ENCODE measurements around the gene ANKS1A.

Gene ANKS1A

GRCh38 chr6:35076997-35077712 lies 188.1 kb downstream of the ANKS1A start:
- FAIRE-seq = no peak

DNA sequence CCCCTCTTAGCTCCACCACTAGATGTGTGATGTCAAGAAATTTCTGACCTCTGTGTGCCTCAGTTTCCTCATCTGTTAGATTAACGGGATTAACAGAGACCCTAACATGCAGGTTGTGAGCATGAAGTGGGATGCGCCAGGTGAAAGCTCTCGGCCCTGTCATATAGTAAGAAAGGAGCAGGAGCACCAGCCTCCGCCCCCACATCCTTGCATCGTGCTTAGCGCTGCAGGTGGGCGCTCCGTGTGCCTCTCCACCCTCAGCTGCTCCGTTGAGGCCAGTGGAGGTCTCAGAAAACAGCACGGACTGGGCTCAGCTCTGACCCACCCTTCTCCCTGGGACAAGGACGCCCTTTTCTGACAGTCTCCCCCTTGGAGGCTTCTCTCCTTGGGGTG lies 188.7 kb downstream of the ANKS1A start:
- no peak for FAIRE-seq

DNA sequence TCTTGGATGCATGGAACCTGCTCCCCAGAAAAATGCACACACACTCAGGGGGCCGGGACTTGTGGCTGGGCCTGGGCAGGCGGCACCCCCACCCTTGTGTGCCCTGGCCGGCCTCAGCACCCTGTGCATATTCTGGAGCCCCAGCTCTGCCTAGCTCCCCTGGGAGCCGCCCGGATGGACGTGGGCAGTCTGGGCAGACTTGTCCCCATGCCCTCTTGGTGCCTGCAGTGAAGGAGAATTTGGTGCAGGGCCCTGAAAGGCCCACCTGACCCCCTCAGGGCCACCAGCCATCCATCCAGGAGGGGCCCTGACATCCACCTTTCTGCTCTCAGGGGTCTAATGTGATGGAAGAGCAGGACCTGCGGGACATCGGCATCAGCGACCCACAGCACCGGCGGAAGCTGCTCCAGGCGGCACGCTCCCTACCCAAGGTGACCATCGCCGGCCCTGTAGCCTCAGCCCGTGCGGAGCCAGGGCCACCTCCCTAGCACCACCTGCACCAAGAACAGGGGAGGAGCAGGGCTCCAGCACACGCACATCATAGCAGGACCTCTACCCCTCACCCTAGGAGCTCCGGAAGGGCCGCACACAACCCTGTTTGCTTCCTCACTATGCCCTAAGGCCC lies 189.3 kb downstream of the ANKS1A start:
- no peak for FAIRE-seq

DNA sequence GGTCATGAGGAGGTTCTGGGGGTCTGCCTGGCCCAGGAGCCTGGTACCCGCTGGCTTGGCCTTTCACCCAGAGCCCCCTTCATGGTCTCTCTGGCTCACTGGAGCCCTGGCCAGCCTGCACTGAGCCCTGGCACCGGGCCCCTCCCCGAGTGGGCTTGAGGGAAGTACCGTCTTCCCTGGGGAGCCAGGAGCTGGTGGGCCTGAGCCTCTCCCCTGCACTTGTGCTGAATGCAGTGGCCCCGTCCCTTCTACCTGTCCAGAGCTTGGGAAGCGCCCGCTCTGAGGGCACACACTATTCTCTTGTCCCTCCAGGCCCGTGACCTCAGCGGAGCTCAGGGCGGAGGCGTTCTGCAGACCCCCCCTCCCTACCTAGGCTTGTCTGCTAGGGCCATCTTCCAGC lies 189.8 kb downstream of the ANKS1A start:
- no peak for FAIRE-seq

DNA sequence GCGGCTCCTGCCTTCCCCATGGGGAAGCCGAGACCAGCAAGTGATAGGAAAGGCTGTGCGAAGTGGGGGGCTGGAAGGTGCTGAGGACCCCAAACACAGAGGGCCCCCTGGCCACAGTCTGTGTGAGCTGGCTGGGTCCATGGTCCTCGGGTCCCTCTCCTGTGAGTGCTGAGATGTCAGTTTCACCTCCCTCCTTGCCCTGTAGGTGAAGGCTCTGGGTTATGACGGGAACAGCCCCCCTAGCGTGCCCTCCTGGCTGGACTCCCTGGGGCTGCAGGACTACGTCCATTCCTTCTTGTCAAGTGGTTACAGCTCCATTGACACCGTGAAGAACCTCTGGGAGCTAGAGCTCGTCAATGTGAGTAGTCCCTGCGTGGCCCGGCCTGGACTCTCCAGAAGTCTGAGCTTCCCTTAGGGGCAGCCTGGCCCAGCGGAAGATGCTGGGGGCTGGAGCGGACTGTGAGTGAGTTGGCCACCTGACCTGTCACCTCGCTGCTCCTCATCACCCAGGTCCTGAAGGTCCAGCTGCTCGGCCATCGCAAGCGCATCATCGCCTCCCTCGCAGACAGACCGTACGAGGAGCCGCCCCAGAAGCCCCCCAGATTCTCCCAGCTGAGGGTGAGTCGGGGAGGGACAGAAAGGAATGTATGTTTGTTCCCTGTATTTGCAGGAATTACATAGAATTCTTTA lies 190.4 kb downstream of the ANKS1A start:
- no peak for FAIRE-seq

DNA sequence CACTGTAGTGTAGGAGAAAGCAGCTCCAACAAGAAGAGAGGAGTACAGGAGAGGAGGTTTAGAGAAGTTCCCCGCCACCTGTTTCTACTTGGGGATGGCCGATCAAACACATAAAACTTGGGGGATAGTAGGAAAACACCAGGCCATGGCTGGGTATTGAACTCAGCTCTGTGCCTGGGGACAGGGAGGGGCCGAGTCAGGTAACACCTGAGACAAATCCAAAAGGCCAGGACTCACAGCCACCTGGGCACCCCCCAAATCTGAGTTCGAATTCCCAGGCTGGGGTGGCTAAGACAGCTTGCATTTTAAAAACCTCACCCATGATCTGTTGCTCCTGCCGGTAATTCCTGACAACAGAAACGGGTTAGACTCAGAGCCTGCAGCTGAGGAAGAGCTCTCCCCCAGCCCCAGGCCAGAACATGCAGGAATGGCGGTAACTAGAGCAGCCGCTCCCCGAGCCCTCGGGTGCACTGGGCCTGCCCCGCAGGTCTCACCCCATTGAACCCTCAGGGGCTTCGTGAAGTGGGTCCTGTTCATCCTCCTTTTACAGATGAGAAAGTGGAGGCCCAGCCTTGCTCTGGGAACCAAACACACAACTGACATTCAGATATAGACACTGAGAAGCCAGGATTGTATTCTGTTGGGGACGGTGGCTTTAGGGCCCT lies 191.1 kb downstream of the ANKS1A start:
- FAIRE-seq = no peak

GRCh38 chr6:35080821-35081425 lies 191.9 kb downstream of the ANKS1A start:
- FAIRE-seq = no peak

DNA sequence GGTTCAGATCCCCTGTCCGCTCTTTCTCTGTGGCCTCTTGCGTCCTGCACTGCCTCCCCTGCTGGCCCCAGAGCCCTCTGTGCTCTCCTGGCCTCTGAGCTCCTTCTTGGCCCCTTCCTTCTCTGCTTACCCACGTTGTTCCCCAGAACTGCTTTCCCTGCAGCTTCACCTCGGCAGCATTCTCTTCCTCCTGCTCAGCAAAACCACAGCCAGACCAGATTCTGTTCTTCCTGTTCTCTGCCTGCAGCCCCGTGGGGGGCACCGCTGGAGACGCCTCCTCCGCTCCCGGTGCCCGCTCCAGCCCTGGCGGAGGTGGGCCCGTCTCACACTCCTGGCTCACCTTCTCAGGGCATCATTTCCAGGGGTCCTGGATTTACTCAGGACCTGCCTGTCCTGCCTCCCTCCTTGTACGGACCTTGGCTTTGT lies 192.4 kb downstream of the ANKS1A start:
- no peak for FAIRE-seq

GRCh38 chr6:35082046-35082732 lies 193.1 kb downstream of the ANKS1A start:
- FAIRE-seq = no peak

GRCh38 chr6:35082733-35083403 lies 193.8 kb downstream of the ANKS1A start:
- FAIRE-seq = no peak

GRCh38 chr6:35083507-35083906 lies 194.5 kb downstream of the ANKS1A start:
- FAIRE-seq = no peak

DNA sequence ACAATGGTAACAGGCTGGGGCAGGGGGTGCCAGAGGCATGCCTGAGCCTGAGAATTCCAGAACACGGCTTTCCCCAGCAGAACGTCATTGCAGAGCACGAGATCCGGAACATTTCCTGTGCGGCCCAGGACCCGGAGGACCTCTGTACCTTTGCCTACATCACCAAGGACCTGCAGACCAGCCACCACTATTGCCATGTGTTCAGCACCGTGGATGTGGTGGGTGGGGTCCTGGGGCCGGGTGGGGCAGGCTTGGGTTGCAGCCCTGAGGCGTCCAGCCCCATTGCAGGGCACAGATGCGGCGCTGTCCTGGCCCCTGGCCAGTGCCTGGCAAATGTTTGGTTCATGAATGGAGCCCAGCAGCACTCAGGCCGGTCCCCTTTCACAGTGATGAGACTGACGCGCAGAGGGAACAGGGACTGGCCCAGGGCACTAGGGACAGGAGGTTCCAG lies 195.0 kb downstream of the ANKS1A start:
- no peak for FAIRE-seq

GRCh38 chr6:35084511-35085203 lies 195.6 kb downstream of the ANKS1A start:
- no peak for FAIRE-seq

DNA sequence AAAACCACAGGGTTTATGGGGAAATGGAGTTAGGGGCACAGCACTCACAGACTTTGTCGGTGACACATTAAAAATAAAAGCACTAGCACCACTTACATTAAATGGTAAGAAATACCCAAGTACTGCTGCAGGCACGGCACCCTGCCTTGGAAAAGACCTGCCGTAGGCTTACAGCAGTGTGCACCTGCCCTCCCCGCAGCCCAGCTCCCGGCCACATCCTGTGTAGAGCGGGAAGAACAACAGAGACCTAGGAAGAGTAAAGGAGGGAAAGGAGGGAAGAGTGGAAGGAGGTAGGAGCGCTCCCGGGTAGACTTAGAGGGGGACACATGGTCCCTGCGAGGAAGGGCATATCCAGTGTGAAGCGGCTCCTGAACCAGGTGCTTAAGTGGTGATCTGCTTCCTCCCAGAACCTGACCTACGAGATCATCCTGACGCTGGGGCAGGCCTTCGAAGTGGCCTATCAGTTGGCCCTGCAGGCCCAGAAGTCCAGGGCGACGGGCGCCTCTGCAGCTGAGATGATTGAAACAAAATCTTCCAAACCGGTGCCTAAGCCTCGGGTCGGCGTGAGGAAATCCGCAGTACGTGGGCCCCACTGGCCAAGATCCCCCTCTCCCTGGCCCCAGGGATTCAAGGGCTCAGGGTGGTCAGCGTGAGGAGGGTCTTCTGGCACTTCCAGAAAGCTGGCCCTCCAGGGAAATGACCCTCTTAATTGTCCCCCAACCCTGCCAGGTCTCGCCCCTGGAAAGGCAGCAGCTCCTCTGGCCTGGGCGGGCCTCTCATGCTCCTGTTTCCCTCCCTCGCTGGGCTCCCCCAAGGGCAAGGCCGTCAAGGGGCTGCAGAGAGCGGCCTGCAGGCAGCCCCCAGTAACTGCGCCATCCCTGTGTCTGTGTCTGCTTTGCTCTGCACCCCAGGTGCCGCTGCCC lies 196.6 kb downstream of the ANKS1A start:
- no peak for FAIRE-seq

DNA sequence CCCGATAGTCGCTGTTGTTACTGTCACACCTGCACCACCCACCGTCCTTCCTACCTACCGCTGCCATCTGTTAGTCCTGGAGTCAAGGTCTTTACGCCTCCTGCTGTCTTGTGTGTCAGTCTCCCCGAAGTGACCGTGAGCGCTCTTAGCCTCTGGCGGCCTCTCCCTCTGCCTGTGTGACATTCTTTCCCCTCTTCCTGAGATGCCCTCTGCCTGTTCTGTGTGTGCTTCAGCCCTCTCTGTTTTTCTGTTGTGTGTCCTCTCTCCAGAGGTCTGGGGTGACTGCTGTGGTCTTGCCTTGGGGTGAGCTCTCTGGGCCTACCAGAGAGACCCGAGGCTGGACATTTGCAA lies 197.2 kb downstream of the ANKS1A start:
- FAIRE-seq = no peak

DNA sequence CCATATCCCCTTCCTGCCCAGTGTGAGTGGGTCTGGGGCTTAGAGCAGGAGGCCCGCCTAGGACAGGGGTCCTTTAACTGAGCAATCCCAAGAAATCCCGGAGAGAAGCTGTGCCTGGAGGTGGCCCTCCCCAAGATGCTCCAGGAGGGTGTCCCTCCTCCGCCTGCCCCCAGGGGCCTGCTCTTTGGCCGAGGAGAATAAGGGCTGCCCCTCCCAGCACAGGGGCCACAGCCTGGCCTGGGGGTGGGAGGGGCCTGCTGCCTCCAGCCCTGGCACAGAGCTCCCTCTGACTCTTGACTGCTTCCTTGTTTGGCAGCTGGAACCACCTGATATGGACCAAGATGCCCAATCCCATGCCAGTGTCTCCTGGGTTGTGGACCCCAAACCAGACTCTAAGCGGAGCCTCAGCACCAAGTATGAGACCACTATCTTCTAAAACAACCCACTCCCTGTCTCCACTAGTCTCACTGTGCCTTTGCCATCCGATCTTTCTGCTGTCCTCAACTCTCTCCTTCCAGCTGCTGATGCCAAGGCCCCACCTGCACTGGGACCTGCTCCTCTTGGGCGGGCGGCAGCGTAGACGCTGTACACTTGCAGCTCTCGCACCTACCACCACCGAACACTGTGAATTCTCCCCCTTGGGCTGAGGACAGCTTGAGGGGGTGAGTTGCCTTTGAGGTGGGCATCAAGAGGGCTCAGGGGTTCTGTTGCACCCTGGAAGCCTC lies 197.7 kb downstream of the ANKS1A start:
- FAIRE-seq = no peak

DNA sequence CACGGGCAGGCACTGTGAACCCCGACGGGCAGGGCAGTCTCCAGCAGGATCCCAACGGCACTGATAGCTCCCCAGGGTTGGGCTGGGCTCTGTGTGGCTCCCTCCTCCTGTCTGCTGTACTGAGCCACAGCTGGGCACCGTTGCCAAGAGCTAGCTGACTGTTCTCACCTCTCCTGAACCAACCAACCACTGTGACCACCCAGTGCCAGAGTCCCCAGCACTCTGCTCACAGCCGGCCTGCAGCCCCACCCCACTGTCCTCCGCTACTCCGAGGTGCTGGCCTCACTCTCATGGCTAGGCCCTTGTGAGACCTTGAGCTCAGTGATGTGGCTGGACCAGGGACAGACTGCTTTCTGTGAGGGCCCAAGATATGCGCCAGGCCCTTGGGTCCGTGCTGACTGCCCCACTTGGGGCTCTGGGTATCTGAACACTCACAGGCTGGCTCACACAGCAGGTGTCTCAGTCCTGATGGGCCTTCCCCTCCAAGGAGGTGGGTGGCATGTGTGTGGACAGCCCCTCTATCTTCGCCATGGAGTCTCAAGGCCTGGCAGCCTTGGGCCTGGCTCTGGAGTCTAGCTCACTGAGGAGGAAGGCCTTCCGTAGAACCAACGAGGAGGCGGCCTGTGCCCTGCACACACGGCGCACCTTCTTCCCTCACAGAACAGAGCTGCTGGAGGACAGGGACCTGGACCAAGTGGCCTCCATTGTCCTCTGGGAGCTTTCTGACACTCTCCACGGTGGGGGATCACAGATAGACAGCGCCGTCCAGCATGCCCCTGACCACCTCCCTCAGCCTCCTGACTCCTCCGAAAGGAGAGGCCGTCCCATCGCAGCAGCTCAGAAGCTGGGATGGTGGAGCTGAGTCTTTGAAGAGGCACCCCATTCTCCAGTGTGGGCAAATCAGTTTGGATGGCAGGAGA lies 198.6 kb downstream of the ANKS1A start:
- FAIRE-seq = no peak
